Neural progenitor cell (in vitro differentiated cells): ENCODE results near the gene TCF7L2. TPM values are rescaled to one million over a fixed set of nuclear protein-coding genes. Genes with fewer than 3 reads are reported as not detected.

Experiments used
- DNase-seq: peaks from one replicate; pipeline ENCODE4 v3.0.0-alpha.2; 2016; ENCODE audit warnings: low spot score
- H2AFZ ChIP-seq: fragments of 200-600 bp; sonication (generic); replicated peaks from 2 replicates; pipeline ENCODE4 v1.6.1; 2016; ENCODE audit warnings: antibody characterized with exemption
- H3F3A ChIP-seq: fragments of 200-600 bp; sonication (generic); 2 replicates; pipeline ENCODE4 v1.6.1; 2016; ENCODE audit warnings: antibody characterized with exemption, low read depth
- H3K27ac ChIP-seq: fragments of 200-600 bp; sonication (generic); 2 replicates; pipeline ENCODE4 v1.5.1; 2016; ENCODE audit warnings: mild to moderate bottlenecking
- H3K27me3 ChIP-seq: fragments of 200-600 bp; sonication (generic); 2 replicates; pipeline ENCODE4 v1.6.1; 2016; ENCODE audit warnings: mild to moderate bottlenecking, moderate library complexity
- H3K36me3 ChIP-seq: fragments of 200-600 bp; sonication (generic); 2 replicates; pipeline ENCODE4 v1.5.1; 2016
- H3K4me1 ChIP-seq: fragments of 200-600 bp; sonication (generic); 2 replicates; pipeline ENCODE4 v1.6.1; 2016; ENCODE audit warnings: mixed run types
- H3K4me2 ChIP-seq: fragments of 200-600 bp; sonication (generic); 2 replicates; pipeline ENCODE4 v1.6.1; 2016
- H3K4me3 ChIP-seq: fragments of 200-600 bp; sonication (generic); 2 replicates; pipeline ENCODE4 v1.5.1; 2016
- H3K79me2 ChIP-seq: fragments of 200-600 bp; sonication (generic); 2 replicates; pipeline ENCODE4 v1.6.1; 2016; ENCODE audit warnings: low read depth
- H3K9ac ChIP-seq: fragments of 200-600 bp; sonication (generic); 2 replicates; pipeline ENCODE4 v1.6.1; 2016
- H3K9me3 ChIP-seq: fragments of 200-600 bp; sonication (generic); 2 replicates; pipeline ENCODE4 v1.5.1; 2016; ENCODE audit warnings: low read depth
- H4K20me1 ChIP-seq: fragments of 200-600 bp; sonication (generic); 2 replicates; pipeline ENCODE4 v1.6.1; 2016; ENCODE audit warnings: low read depth
- H3K27ac Mint-ChIP-seq: 3 replicates; pipeline ENCODE4 v1.8.0; 2021; ENCODE audit warnings: mixed read lengths
- H3K27me3 Mint-ChIP-seq: 2 replicates; pipeline ENCODE4 v1.8.0; 2022; ENCODE audit warnings: low read depth, mild to moderate bottlenecking, inconsistent platforms, moderate library complexity, mixed read lengths; ENCODE audit not compliant: insufficient read depth
- H3K36me3 Mint-ChIP-seq: 3 replicates; pipeline ENCODE4 v1.8.0; 2021; ENCODE audit warnings: mixed read lengths
- H3K4me1 Mint-ChIP-seq: 3 replicates; pipeline ENCODE4 v1.8.0; 2021; ENCODE audit warnings: mixed read lengths
- H3K4me3 Mint-ChIP-seq: 3 replicates; pipeline ENCODE4 v1.8.0; 2021; ENCODE audit warnings: mild to moderate bottlenecking, moderate library complexity, mixed read lengths
- H3K9me3 Mint-ChIP-seq: 3 replicates; pipeline ENCODE4 v1.8.0; 2020; ENCODE audit warnings: mixed read lengths
- EZH2 ChIP-seq: fragments of 200-600 bp; sonication (generic); IDR thresholded peaks from 2 replicates; pipeline ENCODE4 v1.6.1; 2017; ENCODE audit warnings: antibody characterized with exemption, mild to moderate bottlenecking, moderate library complexity
- EZH2phosphoT487 ChIP-seq: fragments of 200-600 bp; sonication (generic); IDR thresholded peaks from 2 replicates; pipeline ENCODE4 v1.6.1; 2017; ENCODE audit warnings: antibody characterized with exemption
- total RNA-seq: library from RNA; depleted of rRNA; stranded (reverse); fragments of >200 nt; gene quantifications from 2 replicates; pipeline ENCODE4 v1.2.3, GENCODE V29; 2015; ENCODE audit warnings: low replicate concordance
- TF ChIP-seq, protein P1 (sequence below): fragments of 200-600 bp; sonication (generic); IDR thresholded peaks from 2 replicates; pipeline ENCODE4 v1.5.1; 2017; ENCODE audit warnings: antibody characterized with exemption, mild to moderate bottlenecking

Gene TCF7L2
- total RNA-seq, 1 donor from 2014 or later, result 12.3 TPM

DNA sequence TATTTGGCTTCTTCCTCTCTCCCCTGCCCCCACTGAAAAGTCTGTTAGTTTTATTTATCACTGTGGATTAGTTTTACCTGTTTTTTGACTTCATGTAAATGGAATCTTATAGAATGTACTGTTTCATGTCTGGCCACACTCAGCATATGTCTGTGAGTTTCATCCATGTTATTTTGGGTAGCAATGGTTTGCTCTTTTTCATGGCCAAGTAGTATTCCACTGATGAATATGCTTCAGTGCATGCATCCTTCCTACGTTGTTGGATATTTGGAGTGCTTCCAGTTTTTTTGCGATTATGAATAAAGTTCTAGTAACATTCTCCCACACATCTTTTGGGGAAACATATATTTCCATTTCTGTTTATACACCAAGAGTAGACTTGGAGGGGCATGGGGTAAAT lies 19.1 kb downstream of the TCF7L2 start:
- H3K4me3 Mint-ChIP-seq, result no peak overlapping the region
- H3K4me2 ChIP-seq, result no peak overlapping the region
- no peak overlapping the region for H3K27ac ChIP-seq
- no peak for DNase-seq
- no peak overlapping the region for H3K27ac Mint-ChIP-seq
- H3K27me3 Mint-ChIP-seq, result peaks cover 2% of the 10 kb centered on the region
- H3K4me3 ChIP-seq, result no peak overlapping the region
- TF ChIP-seq, protein P1, sequence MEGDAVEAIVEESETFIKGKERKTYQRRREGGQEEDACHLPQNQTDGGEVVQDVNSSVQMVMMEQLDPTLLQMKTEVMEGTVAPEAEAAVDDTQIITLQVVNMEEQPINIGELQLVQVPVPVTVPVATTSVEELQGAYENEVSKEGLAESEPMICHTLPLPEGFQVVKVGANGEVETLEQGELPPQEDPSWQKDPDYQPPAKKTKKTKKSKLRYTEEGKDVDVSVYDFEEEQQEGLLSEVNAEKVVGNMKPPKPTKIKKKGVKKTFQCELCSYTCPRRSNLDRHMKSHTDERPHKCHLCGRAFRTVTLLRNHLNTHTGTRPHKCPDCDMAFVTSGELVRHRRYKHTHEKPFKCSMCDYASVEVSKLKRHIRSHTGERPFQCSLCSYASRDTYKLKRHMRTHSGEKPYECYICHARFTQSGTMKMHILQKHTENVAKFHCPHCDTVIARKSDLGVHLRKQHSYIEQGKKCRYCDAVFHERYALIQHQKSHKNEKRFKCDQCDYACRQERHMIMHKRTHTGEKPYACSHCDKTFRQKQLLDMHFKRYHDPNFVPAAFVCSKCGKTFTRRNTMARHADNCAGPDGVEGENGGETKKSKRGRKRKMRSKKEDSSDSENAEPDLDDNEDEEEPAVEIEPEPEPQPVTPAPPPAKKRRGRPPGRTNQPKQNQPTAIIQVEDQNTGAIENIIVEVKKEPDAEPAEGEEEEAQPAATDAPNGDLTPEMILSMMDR, result no peak
- no peak for TF ChIP-seq EZH2phosphoT487
- TF ChIP-seq EZH2, result no peak
- no peaks in the 10 kb centered on the region for H3K36me3 ChIP-seq
- H3K27me3 ChIP-seq, result no peaks in the 10 kb centered on the region
- no peak overlapping the region for H2AFZ ChIP-seq
- no peak overlapping the region for H3K9ac ChIP-seq
- peaks cover 50% of the 10 kb centered on the region for H3K36me3 Mint-ChIP-seq
- H3K4me1 ChIP-seq, result peaks cover 7% of the 10 kb centered on the region
- peaks cover 10% of the 10 kb centered on the region for H3F3A ChIP-seq
- H3K79me2 ChIP-seq, result peaks cover 99% of the 10 kb centered on the region
- H3K4me1 Mint-ChIP-seq, result peaks cover 14% of the 10 kb centered on the region
- no peaks in the 10 kb centered on the region for H3K9me3 Mint-ChIP-seq
- peaks cover 67% of the 10 kb centered on the region for H4K20me1 ChIP-seq
- H3K9me3 ChIP-seq, result no peaks in the 10 kb centered on the region

DNA sequence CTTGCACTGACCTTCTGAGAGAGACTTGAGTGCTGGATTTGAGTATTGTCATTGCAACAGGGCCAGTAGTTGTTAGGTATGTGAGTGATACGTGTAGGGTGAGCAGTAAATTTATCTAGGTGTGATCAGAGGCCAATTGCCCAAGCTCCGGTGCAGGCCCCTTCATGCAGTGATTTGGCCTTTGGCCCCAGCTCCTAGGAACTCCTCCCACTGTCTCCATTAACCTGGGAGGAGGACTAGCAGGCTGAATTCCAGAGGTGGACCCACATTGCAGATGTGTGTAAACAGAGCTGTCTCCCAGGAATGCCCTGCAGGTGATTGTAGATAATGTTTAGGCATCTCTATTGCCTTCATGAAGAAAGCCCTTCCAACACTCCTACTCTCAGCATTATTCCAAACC lies 19.5 kb downstream of the TCF7L2 start:
- H2AFZ ChIP-seq, result no peak overlapping the region
- Mint-ChIP-seq H3K36me3 (peaks cover 47% of the 10 kb centered on the region), H3K9me3 (no peaks in the 10 kb centered on the region), H3K4me1 (peaks cover 12% of the 10 kb centered on the region), H3K27ac (no peak overlapping the region), H3K4me3 (no peak overlapping the region), H3K27me3 (peaks cover 2% of the 10 kb centered on the region)
- no peak overlapping the region for H3K9ac ChIP-seq
- peaks cover 10% of the 10 kb centered on the region for H3F3A ChIP-seq
- peaks cover 99% of the 10 kb centered on the region for H3K79me2 ChIP-seq
- no peak overlapping the region for H3K4me3 ChIP-seq
- H3K4me2 ChIP-seq, result no peak overlapping the region
- DNase-seq, result no peak
- H3K9me3 ChIP-seq, result no peaks in the 10 kb centered on the region
- TF ChIP-seq, protein P1, result no peak
- TF ChIP-seq EZH2phosphoT487, result no peak
- TF ChIP-seq EZH2, result no peak
- no peaks in the 10 kb centered on the region for H3K27me3 ChIP-seq
- peaks cover 63% of the 10 kb centered on the region for H4K20me1 ChIP-seq
- H3K36me3 ChIP-seq, result no peaks in the 10 kb centered on the region
- H3K27ac ChIP-seq, result no peak overlapping the region
- H3K4me1 ChIP-seq, result peaks cover 7% of the 10 kb centered on the region

DNA sequence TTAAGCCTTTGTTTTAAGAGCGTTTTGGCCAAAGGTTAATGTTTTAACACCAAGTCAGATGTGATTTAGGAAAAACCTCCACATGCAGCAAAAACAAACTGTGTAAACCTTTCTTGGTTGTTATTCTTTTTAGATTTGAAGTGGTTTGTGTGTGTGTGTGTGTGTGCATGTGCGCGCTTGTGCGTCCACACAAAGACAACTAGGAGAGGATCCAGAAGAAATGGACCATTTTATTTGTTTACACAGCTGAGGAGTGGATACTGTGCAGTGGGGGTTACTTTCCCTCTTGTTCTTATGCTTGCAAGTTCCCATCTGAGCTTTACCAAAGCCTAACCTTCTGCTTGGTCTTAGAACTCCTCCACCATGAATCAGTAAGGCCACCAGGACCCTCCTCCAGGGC lies 20.0 kb downstream of the TCF7L2 start:
- peaks cover 2% of the 10 kb centered on the region for H3K27me3 Mint-ChIP-seq
- TF ChIP-seq, protein P1, result no peak
- TF ChIP-seq EZH2phosphoT487, result no peak
- no peak for TF ChIP-seq EZH2
- no peaks in the 10 kb centered on the region for H3K36me3 ChIP-seq
- no peaks in the 10 kb centered on the region for H3K9me3 ChIP-seq
- no peak overlapping the region for H3K4me3 ChIP-seq
- H3K4me1 Mint-ChIP-seq, result peaks cover 10% of the 10 kb centered on the region
- peaks cover 62% of the 10 kb centered on the region for H4K20me1 ChIP-seq
- H3K4me3 Mint-ChIP-seq, result no peak overlapping the region
- no peak for DNase-seq
- no peaks in the 10 kb centered on the region for H3K27me3 ChIP-seq
- peaks cover 45% of the 10 kb centered on the region for H3K36me3 Mint-ChIP-seq
- H3K27ac Mint-ChIP-seq, result no peak overlapping the region
- no peak overlapping the region for H3K9ac ChIP-seq
- H2AFZ ChIP-seq, result no peak overlapping the region
- H3K9me3 Mint-ChIP-seq, result no peaks in the 10 kb centered on the region
- H3K4me1 ChIP-seq, result peaks cover 7% of the 10 kb centered on the region
- H3K27ac ChIP-seq, result no peak overlapping the region
- H3K79me2 ChIP-seq, result peaks cover 100% of the 10 kb centered on the region
- peaks cover 10% of the 10 kb centered on the region for H3F3A ChIP-seq
- H3K4me2 ChIP-seq, result no peak overlapping the region
